ENCODE data around the gene PPIL1. TPM values are rescaled to one million over a fixed set of nuclear protein-coding genes. Genes with fewer than 3 reads are reported as not detected.

The PPIL1 gene
- total RNA-seq, 1 experiment from 2014 or later = 87.8 TPM

- peak; percentile 84 for DNase-seq
- Histone ChIP-seq H3K4me1 (ENCODE audit: insufficient read depth, low read length) (no peaks in the 10 kb centered on the region; the same call in 1 of the 2 replicates), H4K20me1 (ENCODE audit: control insufficient read depth, insufficient read depth, insufficient read length) (no peaks in the 10 kb centered on the region), H2BK20ac (ENCODE audit: low read depth, low read length, poor library complexity, severe bottlenecking) (no peak overlapping the region), H3T11ph (ENCODE audit: low read length) (no peak overlapping the region), H4K91ac (ENCODE audit: insufficient read length, low read depth, low read length) (no peak overlapping the region), H3K56ac (ENCODE audit: insufficient read length, low read depth, low read length) (no peak overlapping the region), H2BK12ac (ENCODE audit: insufficient read length, low read depth, low read length) (no peak overlapping the region), H3K79me2 (ENCODE audit: insufficient read depth, low read length) (no peaks in the 10 kb centered on the region), H3K27me3 (ENCODE audit: insufficient read depth, low read length) (no peaks in the 10 kb centered on the region), H3K79me1 (ENCODE audit: insufficient read depth, low read depth, low read length, poor library complexity, severe bottlenecking) (no peaks in the 10 kb centered on the region), H2BK120ac (ENCODE audit: low read depth, low read length, poor library complexity, severe bottlenecking) (no peak overlapping the region), H2AFZ (ENCODE audit: low read length) (no peak overlapping the region), H2AK5ac (ENCODE audit: insufficient read length, low read length) (no peak overlapping the region), H2BK5ac (ENCODE audit: insufficient read length, low read length) (no peak overlapping the region), H4K8ac (replicated peaks; ENCODE audit: insufficient read length, low read depth, low read length) (no peak overlapping the region), H3K27ac (ENCODE audit: insufficient read length, low read depth, low read length) (no peak overlapping the region), H3K23ac (ENCODE audit: insufficient read length, low read depth, low read length) (no peak overlapping the region), H3K9me3 (ENCODE audit: control insufficient read depth, low read depth, low read length) (no peaks in the 10 kb centered on the region), H3K18ac (ENCODE audit: insufficient read length, low read depth, low read length) (no peak overlapping the region), H3K23me2 (ENCODE audit: insufficient read length, low read depth, low read length, poor library complexity, severe bottlenecking) (peaks cover 4% of the 10 kb centered on the region), H4K5ac (ENCODE audit: insufficient read length, low read depth, low read length) (no peak overlapping the region), H3K4ac (ENCODE audit: low read depth, low read length) (no peak overlapping the region), H2BK15ac (ENCODE audit: low read depth, low read length) (no peak overlapping the region), H3K9ac (ENCODE audit: extremely low read depth, insufficient read length, low read length) (no peak overlapping the region), H3K14ac (ENCODE audit: insufficient read depth, low read length) (no peak overlapping the region), H3K4me2 (ENCODE audit: insufficient read depth, insufficient read length, low read length) (peak overlapping the region; percentile 48)
- TF ChIP-seq, protein P1, sequence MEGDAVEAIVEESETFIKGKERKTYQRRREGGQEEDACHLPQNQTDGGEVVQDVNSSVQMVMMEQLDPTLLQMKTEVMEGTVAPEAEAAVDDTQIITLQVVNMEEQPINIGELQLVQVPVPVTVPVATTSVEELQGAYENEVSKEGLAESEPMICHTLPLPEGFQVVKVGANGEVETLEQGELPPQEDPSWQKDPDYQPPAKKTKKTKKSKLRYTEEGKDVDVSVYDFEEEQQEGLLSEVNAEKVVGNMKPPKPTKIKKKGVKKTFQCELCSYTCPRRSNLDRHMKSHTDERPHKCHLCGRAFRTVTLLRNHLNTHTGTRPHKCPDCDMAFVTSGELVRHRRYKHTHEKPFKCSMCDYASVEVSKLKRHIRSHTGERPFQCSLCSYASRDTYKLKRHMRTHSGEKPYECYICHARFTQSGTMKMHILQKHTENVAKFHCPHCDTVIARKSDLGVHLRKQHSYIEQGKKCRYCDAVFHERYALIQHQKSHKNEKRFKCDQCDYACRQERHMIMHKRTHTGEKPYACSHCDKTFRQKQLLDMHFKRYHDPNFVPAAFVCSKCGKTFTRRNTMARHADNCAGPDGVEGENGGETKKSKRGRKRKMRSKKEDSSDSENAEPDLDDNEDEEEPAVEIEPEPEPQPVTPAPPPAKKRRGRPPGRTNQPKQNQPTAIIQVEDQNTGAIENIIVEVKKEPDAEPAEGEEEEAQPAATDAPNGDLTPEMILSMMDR (conservative IDR thresholded peaks at IDR 0.05) = no peak
- no CpG with 5 or more reads among the region's 26 CpGs for WGBS (ENCODE audit: extremely low coverage, insufficient read length, low lambda C conversion rate)
- Mint-ChIP-seq H3K27me3 (ENCODE audit: low read depth) (peaks cover 7% of the 10 kb centered on the region), H3K4me1 (peaks cover 28 to 36% of the 10 kb centered on the region in 2 experiments), H3K36me3 (ENCODE audit: insufficient read depth in 1 of 3, low read depth in 3 of 3) (peaks cover 3 to 15% (median 8%) of the 10 kb centered on the region in 3 experiments; a peak in 5 of 7 replicates), H3K27ac (no peak overlapping the region), H3K4me3 (peak overlapping the region; percentile 43 to 71), H3K9me3 (no peaks in the 10 kb centered on the region)
Measured at GRCh38 chr6:36848658-36849441, 25.8 kb downstream of the PPIL1 start.

All from H9 (cell line).